HCT116 (cell line): ENCODE results near the gene HEXIM1. TPM values are rescaled to one million over a fixed set of nuclear protein-coding genes. Genes with fewer than 3 reads are reported as not detected.

ENCODE experiments used
- ATAC-seq: fragments of 200-7000 bp; cut with Tn5 transposase; 2 replicates; pipeline ENCODE4 v1.9.1; 2020; ENCODE audit warnings: mild to moderate bottlenecking, moderate library complexity
- BruUV-seq: library from RNA; stranded (reverse); fragments of 400-500 nt; replicated peaks from 2 replicates; lab custom pipeline; 2021; lab: Mats Ljungman, UMichigan
- CTCF ChIA-PET: fragments of 300-600 bp; sonication (Branson Sonifier 250); formaldehyde crosslinking; loops from one replicate; lab custom pipeline; 2021; ENCODE audit warnings: antibody characterized with exemption; lab: Charles Lee
- POLR2A ChIA-PET: fragments of 300-600, 350-600 bp; sonication (Branson Sonifier 250); formaldehyde crosslinking; loops from one replicate; lab custom pipeline; 2021; ENCODE audit warnings: antibody characterized with exemption; lab: Charles Lee
- RAD21 ChIA-PET, 2 experiments: fragments of 300-600 bp; sonication (Branson Sonifier 250); formaldehyde crosslinking; loops; one replicate each; lab custom pipeline; 2023; ENCODE audit warnings: low total read pairs in 2 of 2; ENCODE audit not compliant: uncharacterized antibody in 2 of 2, unreplicated experiment in 2 of 2, low non-redundant PET in 1 of 2; lab: Charles Lee
- DNase-seq: peaks from one replicate; pipeline ENCODE4 v3.0.0-alpha.2; 2010; ENCODE audit warnings: low read depth, low spot score
- H2AFZ ChIP-seq: fragments of 200-600 bp; shearing (Covaris generic), sonication (generic); 2 replicates; pipeline ENCODE4 v1.6.1; 2017; ENCODE audit warnings: low read depth, mixed run types, mixed read lengths, antibody characterized with exemption, low read length; ENCODE audit not compliant: poor library complexity, severe bottlenecking
- H3K27ac ChIP-seq: 2 replicates; pipeline ENCODE4 v1.5.1; 2012; ENCODE audit warnings: low read depth, low read length
- H3K27me3 ChIP-seq: fragments of 200-600 bp; sonication (generic); 2 replicates; pipeline ENCODE4 v1.6.1; 2016; ENCODE audit warnings: mixed run types, low read length, mixed read lengths; ENCODE audit not compliant: insufficient read depth
- H3K36me3 ChIP-seq, 2 experiments: fragments of 200-500 bp in 1 of 2; fragments of 200-600 bp in 1 of 2; sonication (Bioruptor generic) in 1 of 2; sonication (generic) in 1 of 2; 2 replicates each; pipeline versions ENCODE4 v1.5.1 to v1.6.1; 2014 to 2016; ENCODE audit warnings: low read length in 2 of 2, inconsistent platforms in 1 of 2, mixed read lengths in 1 of 2, mixed run types in 1 of 2; ENCODE audit not compliant: insufficient read depth in 2 of 2, control insufficient read depth in 1 of 2
- H3K4me1 ChIP-seq, 2 experiments: fragments of 200-600 bp in 1 of 2; sonication (generic) in 1 of 2; 2 replicates each; pipeline versions ENCODE4 v1.5.1 to v1.6.1; 2012 to 2017; ENCODE audit warnings: low read length in 2 of 2, inconsistent platforms in 1 of 2, mild to moderate bottlenecking in 1 of 2, mixed read lengths in 1 of 2, mixed run types in 1 of 2, moderate library complexity in 1 of 2; ENCODE audit not compliant: insufficient read depth in 2 of 2, control insufficient read depth in 1 of 2
- H3K4me2 ChIP-seq: fragments of 200-600 bp; sonication (generic); 2 replicates; pipeline ENCODE4 v1.6.1; 2017; ENCODE audit warnings: mixed run types, low read length, mixed read lengths
- H3K4me3 ChIP-seq, 2 experiments: fragments of 200-600 bp in 1 of 2; sonication (generic) in 1 of 2; replicated peaks in 1 of 2; 2 replicates each; pipeline ENCODE4 v1.5.1; 2011 to 2016; ENCODE audit warnings: low read length in 2 of 2, control low read depth in 1 of 2, low read depth in 1 of 2, mild to moderate bottlenecking in 1 of 2, mixed read lengths in 1 of 2, mixed run types in 1 of 2
- H3K79me2 ChIP-seq: fragments of 200-600 bp; sonication (generic); 2 replicates; pipeline ENCODE4 v1.6.1; 2017; ENCODE audit warnings: mild to moderate bottlenecking, mixed run types, low read length, moderate library complexity, mixed read lengths; ENCODE audit not compliant: insufficient read depth
- H3K9ac ChIP-seq: fragments of 200-600 bp; sonication (generic); 2 replicates; pipeline ENCODE4 v1.6.1; 2016; ENCODE audit warnings: low read length, mixed read lengths
- H3K9me2 ChIP-seq: fragments of 200-600 bp; sonication (generic), shearing (Covaris generic); 2 replicates; pipeline ENCODE4 v1.6.1; 2017; ENCODE audit warnings: mixed run types, mild to moderate bottlenecking, moderate library complexity; ENCODE audit not compliant: insufficient read depth
- H3K9me3 ChIP-seq, 2 experiments: fragments of 200-500 bp in 1 of 2; fragments of 200-600 bp in 1 of 2; sonication (Bioruptor generic) in 1 of 2; sonication (generic) in 1 of 2; 2 replicates each; pipeline ENCODE4 v1.6.1; 2014 to 2017; ENCODE audit warnings: low read length in 2 of 2, mixed read lengths in 2 of 2, inconsistent platforms in 1 of 2, low read depth in 1 of 2, mild to moderate bottlenecking in 1 of 2, mixed run types in 1 of 2, moderate library complexity in 1 of 2; ENCODE audit not compliant: control insufficient read depth in 1 of 2, insufficient read depth in 1 of 2
- H4K20me1 ChIP-seq: fragments of 200-600 bp; sonication (generic), shearing (Covaris generic); 2 replicates; pipeline ENCODE4 v1.6.1; 2017; ENCODE audit warnings: mixed run types, mild to moderate bottlenecking, moderate library complexity; ENCODE audit not compliant: insufficient read depth
- ATF3 ChIP-seq: IDR thresholded peaks from 2 replicates; pipeline ENCODE4 v1.6.1; 2012
- CBX3 ChIP-seq: IDR thresholded peaks from 2 replicates; pipeline ENCODE4 v1.6.1; 2012; ENCODE audit warnings: low read depth
- CEBPB ChIP-seq: IDR thresholded peaks from 2 replicates; pipeline ENCODE4 v1.6.1; 2012; ENCODE audit warnings: low read depth
- CTCF ChIP-seq, 3 experiments: fragments of 200-600 bp in 1 of 3; sonication (generic) in 1 of 3; IDR thresholded peaks in 2 of 3; conservative IDR thresholded peaks in 1 of 3; 2 replicates each; pipeline ENCODE4 v1.5.1; 2012 to 2017; ENCODE audit warnings: low read depth in 2 of 3, low read length in 2 of 3, antibody characterized with exemption in 1 of 3, borderline replicate concordance in 1 of 3, control low read depth in 1 of 3, mild to moderate bottlenecking in 1 of 3, mixed read lengths in 1 of 3, mixed run types in 1 of 3, moderate library complexity in 1 of 3; ENCODE audit not compliant: insufficient read depth in 1 of 3
- EGR1 ChIP-seq: IDR thresholded peaks from 2 replicates; pipeline ENCODE4 v1.6.1; 2012; ENCODE audit warnings: low read depth
- ELF1 ChIP-seq: IDR thresholded peaks from 2 replicates; pipeline ENCODE4 v1.6.1; 2012; ENCODE audit warnings: low read depth, borderline replicate concordance
- EZH2 ChIP-seq: fragments of 200-600 bp; sonication (generic); IDR thresholded peaks from 2 replicates; pipeline ENCODE4 v1.6.1; 2017; ENCODE audit warnings: antibody characterized with exemption, mixed run types
- EZH2phosphoT487 ChIP-seq: fragments of 200-600 bp; IDR thresholded peaks from 2 replicates; pipeline ENCODE4 v1.6.1; 2018; ENCODE audit warnings: antibody characterized with exemption, borderline replicate concordance
- FOSL1 ChIP-seq: IDR thresholded peaks from 2 replicates; pipeline ENCODE4 v1.6.1; 2012; ENCODE audit warnings: low read depth
- JUND ChIP-seq: IDR thresholded peaks from 2 replicates; pipeline ENCODE4 v1.6.1; 2012
- MAX ChIP-seq: IDR thresholded peaks from 2 replicates; pipeline ENCODE4 v1.6.1; 2012
- POLR2A ChIP-seq: IDR thresholded peaks from 2 replicates; pipeline ENCODE4 v1.7.0; 2011; ENCODE audit warnings: borderline replicate concordance; ENCODE audit not compliant: insufficient read depth, insufficient read length; ENCODE audit errors: extremely low read depth
- POLR2AphosphoS5 ChIP-seq: IDR thresholded peaks from 2 replicates; pipeline ENCODE4 v1.6.1; 2011; ENCODE audit warnings: mild to moderate bottlenecking, low read depth, low read length, moderate library complexity
- RAD21 ChIP-seq: IDR thresholded peaks from 2 replicates; pipeline ENCODE4 v1.6.1; 2012; ENCODE audit warnings: low read depth, mild to moderate bottlenecking
- REST ChIP-seq: IDR thresholded peaks from 2 replicates; pipeline ENCODE4 v1.6.1; 2012; ENCODE audit warnings: low read depth
- SIN3A ChIP-seq: IDR thresholded peaks from 2 replicates; pipeline ENCODE4 v1.6.1; 2012; ENCODE audit warnings: low read depth
- SP1 ChIP-seq: IDR thresholded peaks from 2 replicates; pipeline ENCODE4 v1.6.1; 2012; ENCODE audit warnings: low read depth
- TCF7L2 ChIP-seq: IDR thresholded peaks from 2 replicates; pipeline ENCODE4 v1.7.0; 2011; ENCODE audit warnings: borderline replicate concordance, inconsistent platforms; ENCODE audit not compliant: insufficient read depth, insufficient read length; ENCODE audit errors: extremely low read depth
- YY1 ChIP-seq: IDR thresholded peaks from 2 replicates; pipeline ENCODE4 v1.6.1; 2011; ENCODE audit warnings: low read length, low read depth, moderate library complexity, mild to moderate bottlenecking; ENCODE audit not compliant: insufficient replicate concordance; ENCODE audit errors: extremely low read depth
- ZFX ChIP-seq: fragments of 450-650 bp; IDR thresholded peaks from 2 replicates; pipeline ENCODE4 v1.6.1; 2017
- ZNF274 ChIP-seq: fragments of 200-500 bp; sonication (Bioruptor generic); IDR thresholded peaks from 2 replicates; pipeline ENCODE4 v1.6.1; 2014; ENCODE audit warnings: mild to moderate bottlenecking, low read depth, low read length, inconsistent platforms
- intact Hi-C: fragments of 100-400 bp; cut with micrococcal nuclease; formaldehyde crosslinking; loops from 2 replicates; pipeline ENCODE4 v1.10.0; 2022
- total RNA-seq: library from RNA; stranded (reverse); gene quantifications from one replicate; pipeline ENCODE4 v1.2.1, GENCODE V29; 2021; ENCODE audit not compliant: unreplicated experiment

Gene HEXIM1
- total RNA-seq, 1 experiment from 2014 or later = 58.0 TPM

DNA sequence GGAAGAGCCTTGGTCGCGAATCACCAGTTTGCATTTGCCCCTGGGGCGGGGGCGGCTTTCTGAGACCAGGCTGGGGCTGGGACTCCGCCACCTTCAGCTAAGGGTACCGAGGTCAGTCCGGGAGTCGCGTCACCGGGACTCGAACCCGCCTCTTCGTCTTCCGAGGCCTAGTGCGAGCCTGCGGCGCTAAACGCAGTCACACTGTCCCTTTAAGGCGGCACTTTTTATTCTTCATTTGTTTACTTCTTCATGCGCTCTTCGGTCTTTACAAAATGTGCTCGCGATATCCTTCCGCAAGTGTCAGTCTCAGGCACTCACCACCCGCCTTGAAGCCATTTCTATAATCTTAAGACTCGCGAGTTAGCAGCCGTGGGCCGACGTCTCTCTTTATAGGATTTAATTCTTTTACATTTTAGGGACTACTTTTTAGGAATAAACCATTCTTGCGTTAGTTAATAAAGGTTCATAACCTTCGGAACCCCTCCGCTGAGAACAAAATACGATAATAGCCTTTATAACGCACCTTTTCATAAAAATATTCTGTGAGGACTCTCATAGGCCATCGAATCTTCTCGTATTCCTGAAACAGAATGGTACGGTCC is 593 bp upstream of the HEXIM1 start:
- intact Hi-C loops = loop anchor here (1.0 to 5.0 kb wide), 3 partner anchors 25 to 280 kb away; no protein-coding TSS in a partner anchor
- H4K20me1 ChIP-seq = peaks cover 14% of the 10 kb centered on the region; the same call in 1 of the 2 replicates
- CTCF ChIA-PET = interaction anchor here (2.9 to 10.2 kb wide), 3 partner anchors 11 to 48 kb away, joined by 25 to 131 read pairs (median 129); partner anchors contain the start of genes ACBD4 and HEXIM2
- peak overlapping the region; percentile 11 for H2AFZ ChIP-seq
- peaks cover 0 to 3% of the 10 kb centered on the region in 2 experiments; a peak in 1 of 4 replicates for H3K36me3 ChIP-seq
- no peaks in the 10 kb centered on the region for H3K27me3 ChIP-seq
- H3K9ac ChIP-seq = peak overlapping the region; percentile 98
- DNase-seq (peak; percentile 95), ATAC-seq (peak; percentile 53)
- H3K4me3 ChIP-seq = peak overlapping the region; percentile 68 to 95
- H3K9me3 ChIP-seq = no peaks in the 10 kb centered on the region
- RAD21 ChIA-PET = interaction anchor here in 1 of 2 experiments (0.7 kb wide), 1 partner anchor 25 kb away, joined by 3 read pairs; no protein-coding TSS in a partner anchor
- POLR2A ChIA-PET = interaction anchor here (0.6 to 7.3 kb wide), 33 partner anchors 8 to 634 kb away, joined by 3 to 258 read pairs (median 4); partner anchors contain the start of genes ACBD4, HEXIM2, NMT1 and PLCD3
- H3K27ac ChIP-seq = peak overlapping the region; percentile 87
- peaks cover 34% of the 10 kb centered on the region for H3K79me2 ChIP-seq
- BruUV-seq = no TSS peak
- peaks cover 21 to 37% of the 10 kb centered on the region in 2 experiments for H3K4me1 ChIP-seq
- H3K4me2 ChIP-seq = peak overlapping the region; percentile 87
- no peaks in the 10 kb centered on the region for H3K9me2 ChIP-seq
- TF ChIP-seq SP1 (peak; percentile 90), SIN3A (0 out of 2 replicates have a peak, but pooled peaks have one; percentile 12), EZH2phosphoT487 (no peak), CBX3 (peak; percentile 87), JUND (peak; percentile 92), EZH2 (no peak), POLR2AphosphoS5 (peak; percentile 47; the same call in 1 of the 2 replicates), ZFX (peak; percentile 63), REST (no peak), CTCF (IDR thresholded peaks at IDR 0.05 in 2 of 3, conservative IDR thresholded peaks at IDR 0.05 in 1 of 3; ENCODE audit: borderline replicate concordance in 1 of 3, insufficient read depth in 1 of 3, low read depth in 2 of 3, low read length in 2 of 3) (no peak), YY1 (peak; percentile 73), TCF7L2 (peak; percentile 89), CEBPB (no peak), ATF3 (no peak), ZNF274 (no peak), ELF1 (no peak), MAX (peak; percentile 96), EGR1 (no peak; the same call in 1 of the 2 replicates), RAD21 (no peak), POLR2A (peak; percentile 32), FOSL1 (peak; percentile 25; the same call in 1 of the 2 replicates)
